Lung (tissue), 12 donors: ENCODE results near the gene COX4I1. TPM values are rescaled to one million over a fixed set of nuclear protein-coding genes. Genes with fewer than 3 reads are reported as not detected.

Experiments used
- ATAC-seq: fragments of 200-7000 bp; cut with Tn5 transposase; one replicate; pipeline ENCODE4 v1.9.1; 2020; ENCODE audit warnings: moderate number of reproducible peaks; ENCODE audit not compliant: insufficient read depth, low FRiP score
- DNase-seq, 3 donors: peaks; one replicate each; pipeline ENCODE4 v3.0.0-alpha.2; 2013 to 2017
- H3K27ac ChIP-seq, 2 donors: one replicate each; pipeline ENCODE4 v1.5.1; 2013; ENCODE audit warnings: mild to moderate bottlenecking in 2 of 2, moderate library complexity in 2 of 2, control low read depth in 1 of 2, inconsistent platforms in 1 of 2, low read depth in 1 of 2, low read length in 1 of 2
- H3K27me3 ChIP-seq, 3 donors: one replicate each; pipeline ENCODE4 v1.5.1; 2013; ENCODE audit warnings: low read length in 2 of 3; ENCODE audit not compliant: control insufficient read depth in 3 of 3, insufficient read depth in 3 of 3
- H3K36me3 ChIP-seq, 4 donors: one replicate each; pipeline ENCODE4 v1.5.1; 2013; ENCODE audit warnings: low read length in 4 of 4, mild to moderate bottlenecking in 1 of 4, moderate library complexity in 1 of 4; ENCODE audit not compliant: control insufficient read depth in 4 of 4, insufficient read depth in 4 of 4
- H3K4me1 ChIP-seq, 5 donors: one replicate each; pipeline ENCODE4 v1.5.1; 2013; ENCODE audit warnings: low read length in 5 of 5, mild to moderate bottlenecking in 2 of 5, moderate library complexity in 1 of 5; ENCODE audit not compliant: control insufficient read depth in 5 of 5, insufficient read depth in 5 of 5
- H3K4me3 ChIP-seq: one replicate; pipeline ENCODE4 v1.5.1; 2013; ENCODE audit warnings: mild to moderate bottlenecking, control low read depth, moderate library complexity
- H3K9ac ChIP-seq, 2 donors: one replicate each; pipeline ENCODE4 v1.5.1; 2013; ENCODE audit warnings: low read length in 2 of 2, control low read depth in 1 of 2; ENCODE audit not compliant: insufficient read depth in 1 of 2
- H3K9me3 ChIP-seq, 4 donors: one replicate each; pipeline ENCODE4 v1.5.1; 2013; ENCODE audit warnings: low read length in 3 of 4, mild to moderate bottlenecking in 1 of 4, moderate library complexity in 1 of 4; ENCODE audit not compliant: control insufficient read depth in 4 of 4, insufficient read depth in 3 of 4
- WGBS, 2 donors: extraction: QIAGEN DNeasy Blood & Tissue Kit; methylation state at CpG; one replicate each; pipeline ENCODE4 v1.1.7; 2013; 5-methylcytosine and 5-hydroxymethylcytosine counted together
- polyA plus RNA-seq, 2 donors: library from polyadenylated mRNA; stranded (reverse); fragments of 200-250 nt; gene quantifications; one replicate each; pipeline ENCODE4 v1.2.1, GENCODE V29; 2013
- total RNA-seq, 2 donors: library from RNA; depleted of rRNA in 1 of 2; stranded (reverse); fragments of >200 nt in 1 of 2; gene quantifications; one replicate each; pipeline ENCODE4 v1.2.1, GENCODE V29; 2014 to 2021
- TF ChIP-seq, protein P1 (sequence below): IDR thresholded peaks from 2 replicates; pipeline ENCODE4 v1.5.1; 2012; ENCODE audit warnings: mild to moderate bottlenecking; ENCODE audit errors: control extremely low read depth, extremely low read depth
- donor health status: control.
- donor health status: control.
- donor health status: Bipolar disorder and iron deficiency.
- donor health status: healthy.
- donor health status: DM: yes; HTN: yes; CAD: no.

Gene COX4I1
- total and polyA plus RNA-seq, 4 donors: 243 to 1,291 (median 532) TPM

GRCh38 chr16:85847036-85847435 lies 47.5 kb downstream of the COX4I1 start:
- Histone ChIP-seq H3K9ac (no peak overlapping the region), H3K4me1 (peaks cover 0 to 13% (median 8%) of the 10 kb centered on the region in 5 donors), H3K36me3 (no peaks in the 10 kb centered on the region), H3K27me3 (peaks cover 0 to 3% (median 0%) of the 10 kb centered on the region in 3 donors), H3K27ac (no peak overlapping the region), H3K9me3 (no peaks in the 10 kb centered on the region), H3K4me3 (no peak overlapping the region)
- WGBS, 2 donors: 81 to 83% methylated on average over 15 of the region's 15 CpGs
- TF ChIP-seq, protein P1, sequence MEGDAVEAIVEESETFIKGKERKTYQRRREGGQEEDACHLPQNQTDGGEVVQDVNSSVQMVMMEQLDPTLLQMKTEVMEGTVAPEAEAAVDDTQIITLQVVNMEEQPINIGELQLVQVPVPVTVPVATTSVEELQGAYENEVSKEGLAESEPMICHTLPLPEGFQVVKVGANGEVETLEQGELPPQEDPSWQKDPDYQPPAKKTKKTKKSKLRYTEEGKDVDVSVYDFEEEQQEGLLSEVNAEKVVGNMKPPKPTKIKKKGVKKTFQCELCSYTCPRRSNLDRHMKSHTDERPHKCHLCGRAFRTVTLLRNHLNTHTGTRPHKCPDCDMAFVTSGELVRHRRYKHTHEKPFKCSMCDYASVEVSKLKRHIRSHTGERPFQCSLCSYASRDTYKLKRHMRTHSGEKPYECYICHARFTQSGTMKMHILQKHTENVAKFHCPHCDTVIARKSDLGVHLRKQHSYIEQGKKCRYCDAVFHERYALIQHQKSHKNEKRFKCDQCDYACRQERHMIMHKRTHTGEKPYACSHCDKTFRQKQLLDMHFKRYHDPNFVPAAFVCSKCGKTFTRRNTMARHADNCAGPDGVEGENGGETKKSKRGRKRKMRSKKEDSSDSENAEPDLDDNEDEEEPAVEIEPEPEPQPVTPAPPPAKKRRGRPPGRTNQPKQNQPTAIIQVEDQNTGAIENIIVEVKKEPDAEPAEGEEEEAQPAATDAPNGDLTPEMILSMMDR: no peak
- DNase-seq: no peak
- no peak for ATAC-seq

- Histone ChIP-seq H3K27me3 (peaks cover 0 to 3% (median 0%) of the 10 kb centered on the region in 3 donors), H3K4me3 (no peak overlapping the region), H3K9ac (no peak overlapping the region), H3K9me3 (no peaks in the 10 kb centered on the region), H3K4me1 (peaks cover 0 to 13% (median 8%) of the 10 kb centered on the region in 5 donors), H3K27ac (no peak overlapping the region), H3K36me3 (no peaks in the 10 kb centered on the region)
- ATAC-seq (no peak), DNase-seq (peak in 1 of 3 donors; percentile 35)
- TF ChIP-seq, protein P1: no peak
- 59 to 60% methylated on average over 39 of the region's 39 CpGs for WGBS, 2 donors
These were observed 48.4 kb downstream of the COX4I1 start for GRCh38 chr16:85847681-85848601.

DNA sequence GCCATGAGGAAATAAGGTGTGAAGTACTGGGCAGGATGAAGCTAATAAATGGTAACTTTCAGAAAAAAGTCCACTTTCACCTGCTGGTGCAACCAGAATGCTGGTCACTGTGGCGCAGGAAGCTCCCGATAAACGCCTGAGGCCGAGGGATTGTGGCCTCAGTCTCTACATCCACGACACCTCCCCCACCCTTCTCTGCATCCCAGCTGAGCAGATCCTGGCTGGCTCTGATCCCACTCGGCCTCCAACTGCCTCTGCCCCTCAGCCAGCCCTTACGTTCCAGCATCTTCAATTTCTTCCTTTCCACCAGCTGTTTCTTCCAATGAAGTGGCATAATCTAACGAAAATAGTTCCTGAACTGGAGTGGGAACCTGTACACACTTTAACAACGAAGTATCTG lies 49.5 kb downstream of the COX4I1 start:
- Histone ChIP-seq H3K36me3 (no peaks in the 10 kb centered on the region), H3K4me3 (no peak overlapping the region)
- TF ChIP-seq, protein P1: no peak

More for the DNA sequence above, 49.5 kb downstream of the COX4I1 start:
- WGBS, 2 donors: 40 to 67% methylated on average over 9 of the region's 9 CpGs
- Histone ChIP-seq H3K9me3 (no peaks in the 10 kb centered on the region), H3K27ac (no peak overlapping the region), H3K9ac (no peak overlapping the region), H3K27me3 (peaks cover 0 to 3% (median 0%) of the 10 kb centered on the region in 3 donors), H3K4me1 (peaks cover 0 to 13% (median 8%) of the 10 kb centered on the region in 5 donors)
- DNase-seq: no peak
- ATAC-seq: no peak
